GM21723 (cell line): Measurements from ENCODE around the gene ZG16.
"Not testable (repeated sequence)": the region's sequence is repeated elsewhere in the genome, so short reads cannot be mapped to it uniquely, and the experiment has no call there.

ENCODE experiments used
- ATAC-seq: cut with Tn5 transposase; IDR thresholded peaks from one replicate; pipeline ENCODE4 v1.9.1; 2021; ENCODE audit warnings: mild to moderate bottlenecking, moderate library complexity; ENCODE audit not compliant: unreplicated experiment

ZG16 gene

GRCh38 chr16:29783094-29783953 is 5.3 kb downstream of the ZG16 start:
- ATAC-seq = not testable (repeated sequence)

- ATAC-seq = no peak
Observed at GRCh38 chr16:29784157-29784556, 6.1 kb downstream of the ZG16 start.

GRCh38 chr16:29784901-29785500 is 6.9 kb downstream of the ZG16 start:
- no peak for ATAC-seq

- ATAC-seq = not testable (repeated sequence)
Observed at GRCh38 chr16:29787155-29787554, 9.1 kb downstream of the ZG16 start.

GRCh38 chr16:29789775-29790182 is 11.7 kb downstream of the ZG16 start:
- ATAC-seq = peak; percentile 1

- peak; percentile 90 for ATAC-seq
Observed at GRCh38 chr16:29790183-29790948, 12.3 kb downstream of the ZG16 start, which contains the start of gene KIF22. TSS of gene KIF22 (plus strand) at chr16:29790751. CDS start at chr16:29790760, 9 bp downstream.

GRCh38 chr16:29790949-29791844 is 13.1 kb downstream of the ZG16 start:
- no peak for ATAC-seq

GRCh38 chr16:29791845-29792807 is 14.1 kb downstream of the ZG16 start:
- no peak for ATAC-seq

GRCh38 chr16:29793153-29793552 is 15.1 kb downstream of the ZG16 start:
- not testable (repeated sequence) for ATAC-seq

GRCh38 chr16:29794231-29794710 is 16.2 kb downstream of the ZG16 start:
- ATAC-seq = no peak

- ATAC-seq = no peak
Observed at GRCh38 chr16:29802416-29802935, 24.4 kb downstream of the ZG16 start.

- no peak for ATAC-seq
Observed at GRCh38 chr16:29804020-29804419, 26.0 kb downstream of the ZG16 start.

GRCh38 chr16:29804455-29805231 is 26.6 kb downstream of the ZG16 start:
- no peak for ATAC-seq

GRCh38 chr16:29805232-29806098 is 27.4 kb downstream of the ZG16 start:
- peak; percentile 42 for ATAC-seq

GRCh38 chr16:29806099-29806579 is 28.1 kb downstream of the ZG16 start, which contains the start of gene MAZ:
TSS of gene MAZ (plus strand) at chr16:29806529. CDS start at chr16:29806702, 173 bp downstream.
- ATAC-seq = no peak

- no peak for ATAC-seq
Observed at GRCh38 chr16:29806641-29807425, 28.8 kb downstream of the ZG16 start.
